OCI-LY7 (cell line): ENCODE measurements around the gene SPAG9. TPM values are rescaled to one million over a fixed set of nuclear protein-coding genes. Genes with fewer than 3 reads are reported as not detected.
A peak's percentile ranks its signal among the peaks of the same experiment; 100 is the strongest.
"Not testable (repeated sequence)": the region's sequence is repeated elsewhere in the genome, so short reads cannot be mapped to it uniquely, and the experiment has no call there.

Source experiments
- BruUV-seq: library from RNA; stranded (reverse); fragments of 400-500 nt; replicated peaks from 2 replicates; lab custom pipeline; 2021; lab: Mats Ljungman, UMichigan
- CTCF ChIA-PET: fragments of 300-600 bp; sonication (Branson Sonifier 250); formaldehyde crosslinking; loops from one replicate; lab custom pipeline; 2022; ENCODE audit warnings: antibody characterized with exemption; ENCODE audit not compliant: unreplicated experiment; lab: Charles Lee
- POLR2A ChIA-PET: fragments of 300-600 bp; sonication (Branson Sonifier 250); formaldehyde crosslinking; loops from one replicate; lab custom pipeline; 2022; ENCODE audit warnings: antibody characterized with exemption; lab: Charles Lee
- DNase-seq: peaks from one replicate; pipeline ENCODE4 v3.0.0-alpha.2; 2015; ENCODE audit warnings: low spot score
- H2AFZ ChIP-seq: fragments of 200-600 bp; sonication (generic), shearing (Covaris generic); 2 replicates; pipeline ENCODE4 v1.6.1; 2014; ENCODE audit warnings: mild to moderate bottlenecking, antibody characterized with exemption, low read length, moderate library complexity
- H3K27ac ChIP-seq: fragments of 200-600 bp; sonication (generic); 2 replicates; pipeline ENCODE4 v1.5.1; 2014; ENCODE audit warnings: mixed run types, low read depth, mild to moderate bottlenecking, moderate library complexity, low read length, inconsistent platforms; ENCODE audit not compliant: poor library complexity, severe bottlenecking
- H3K36me3 ChIP-seq: fragments of 200-600 bp; sonication (generic); 2 replicates; pipeline ENCODE4 v1.6.1; 2014; ENCODE audit warnings: mild to moderate bottlenecking, antibody characterized with exemption, low read length, moderate library complexity, mixed read lengths; ENCODE audit not compliant: insufficient read depth
- H3K4me1 ChIP-seq: fragments of 200-600 bp; sonication (generic); 2 replicates; pipeline ENCODE4 v1.5.1; 2014; ENCODE audit warnings: mild to moderate bottlenecking, low read length; ENCODE audit not compliant: insufficient read depth, poor library complexity, severe bottlenecking
- H3K4me2 ChIP-seq: fragments of 200-600 bp; sonication (generic); 2 replicates; pipeline ENCODE4 v1.6.1; 2014; ENCODE audit warnings: mild to moderate bottlenecking, low read length
- H3K4me3 ChIP-seq: fragments of 200-600 bp; sonication (generic); 2 replicates; pipeline ENCODE4 v1.5.1; 2014; ENCODE audit warnings: mild to moderate bottlenecking, low read depth, low read length; ENCODE audit not compliant: poor library complexity, severe bottlenecking
- H3K79me2 ChIP-seq: fragments of 200-600 bp; sonication (generic); 2 replicates; pipeline ENCODE4 v1.6.1; 2016; ENCODE audit warnings: low read depth, mild to moderate bottlenecking, low read length, moderate library complexity, mixed read lengths; ENCODE audit not compliant: insufficient read depth
- H3K9me2 ChIP-seq: fragments of 200-600 bp; sonication (generic); 2 replicates; pipeline ENCODE4 v1.6.1; 2016; ENCODE audit warnings: mild to moderate bottlenecking, low read length, mixed read lengths; ENCODE audit not compliant: insufficient read depth
- H3K9me3 ChIP-seq: fragments of 200-600 bp; sonication (generic); 2 replicates; pipeline ENCODE4 v1.6.1; 2014; ENCODE audit warnings: mild to moderate bottlenecking, mixed run types, low read length, mixed read lengths
- H4K20me1 ChIP-seq: fragments of 200-600 bp; sonication (generic); 2 replicates; pipeline ENCODE4 v1.6.1; 2014; ENCODE audit warnings: mild to moderate bottlenecking, antibody characterized with exemption, low read length, moderate library complexity, mixed read lengths; ENCODE audit not compliant: insufficient read depth
- CTCF ChIP-seq: fragments of 200-600 bp; sonication (generic); conservative IDR thresholded peaks from 2 replicates; pipeline ENCODE4 v1.5.1; 2014; ENCODE audit warnings: mild to moderate bottlenecking, antibody characterized with exemption, low read length, moderate library complexity, mixed read lengths
- EZH2phosphoT487 ChIP-seq: fragments of 200-600 bp; sonication (generic); IDR thresholded peaks from 2 replicates; pipeline ENCODE4 v1.6.1; 2018; ENCODE audit warnings: low read depth, borderline replicate concordance, mild to moderate bottlenecking, mixed run types, antibody characterized with exemption, low read length, moderate library complexity, mixed read lengths
- intact Hi-C: fragments of 100-400 bp; cut with micrococcal nuclease; formaldehyde crosslinking; loops from one replicate; pipeline ENCODE4 v1.10.0; 2022; ENCODE audit not compliant: unreplicated experiment
- total RNA-seq, 2 experiments: library from RNA; depleted of rRNA in 1 of 2; stranded (reverse); fragments of >200 nt in 1 of 2; shearing (Covaris generic) in 1 of 2; gene quantifications; 2 replicates each; pipeline ENCODE4 v1.2.3, GENCODE V29; 2014 to 2022

SPAG9 gene
- total RNA-seq, 2 experiments from 2014 or later: 75.5 to 78.9 TPM

GRCh38 chr17:51115179-51115578 is 5.5 kb downstream of the SPAG9 start:
- Histone ChIP-seq H3K4me2 (no peak overlapping the region), H3K9me2 (no peaks in the 10 kb centered on the region), H3K36me3 (peaks cover 35% of the 10 kb centered on the region), H3K4me1 (peaks cover 33% of the 10 kb centered on the region), H4K20me1 (peaks cover 26% of the 10 kb centered on the region), H3K9me3 (no peaks in the 10 kb centered on the region), H3K27ac (no peak overlapping the region), H3K79me2 (peaks cover 100% of the 10 kb centered on the region), H3K4me3 (no peak overlapping the region), H2AFZ (no peak overlapping the region)
- CTCF ChIA-PET: no interaction called here
- intact Hi-C loops: no loop called here
- no peak for TF ChIP-seq CTCF
- TF ChIP-seq EZH2phosphoT487: no peak
- BruUV-seq: no TSS peak
- no peak for DNase-seq
- POLR2A ChIA-PET: no interaction called here

DNA sequence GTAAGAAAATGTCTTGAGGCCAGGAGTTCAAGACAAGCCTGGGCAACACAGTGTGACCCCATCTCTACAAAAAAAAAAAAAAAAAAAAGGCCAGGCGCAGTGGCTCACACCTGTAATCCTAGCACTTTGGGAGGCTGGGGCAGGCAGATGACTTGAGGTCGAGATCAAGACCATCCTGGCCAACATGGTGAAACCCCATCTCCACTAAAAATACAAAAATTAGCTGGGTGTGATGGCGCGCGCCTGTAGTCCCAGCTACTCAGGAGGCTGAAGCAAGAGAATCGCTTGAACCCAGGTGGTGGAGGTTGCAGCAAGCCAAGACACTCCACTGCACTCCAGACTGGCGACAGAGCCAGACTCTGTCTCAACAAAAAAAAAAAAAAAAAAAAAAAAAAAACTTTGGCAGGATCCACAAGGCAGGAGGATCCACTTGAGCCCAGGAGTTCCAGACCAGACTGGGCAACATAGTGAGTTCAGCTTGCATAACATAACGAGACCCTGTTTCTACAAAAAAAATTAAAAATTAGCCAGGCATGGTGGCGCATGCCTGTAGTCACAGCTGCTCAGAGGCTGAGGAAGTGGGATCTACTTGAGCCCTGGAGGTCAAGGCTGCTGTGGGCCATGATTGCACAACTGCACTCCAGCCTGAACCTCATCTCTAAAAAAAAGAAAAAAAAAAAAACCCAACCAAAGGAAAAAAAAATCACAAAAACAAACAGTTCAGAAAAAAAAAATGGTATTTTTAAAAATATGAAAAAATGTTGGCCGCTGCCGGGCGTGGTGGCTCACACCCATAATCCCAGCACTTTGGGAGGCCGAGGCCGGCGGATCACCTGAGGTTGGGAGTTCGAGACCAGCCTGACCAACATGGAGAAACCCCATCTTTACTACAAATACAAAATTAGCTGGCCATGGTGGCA is 8.1 kb downstream of the SPAG9 start:
- H3K27ac ChIP-seq, H3K4me3 ChIP-seq, intact Hi-C loops, H2AFZ ChIP-seq, BruUV-seq, CTCF ChIA-PET, H3K9me2 ChIP-seq, H3K4me2 ChIP-seq, H4K20me1 ChIP-seq, H3K9me3 ChIP-seq: not testable (repeated sequence)
- DNase-seq: peak; percentile 41
- peaks cover 20% of the 10 kb centered on the region for H3K4me1 ChIP-seq
- peaks cover 99% of the 10 kb centered on the region for H3K79me2 ChIP-seq
- peaks cover 41% of the 10 kb centered on the region for H3K36me3 ChIP-seq
- POLR2A ChIA-PET: interaction anchor here (0.7 to 1.1 kb wide), 4 partner anchors 7 to 311 kb away, joined by 3 to 6 read pairs (median 4); no protein-coding TSS in a partner anchor

DNA sequence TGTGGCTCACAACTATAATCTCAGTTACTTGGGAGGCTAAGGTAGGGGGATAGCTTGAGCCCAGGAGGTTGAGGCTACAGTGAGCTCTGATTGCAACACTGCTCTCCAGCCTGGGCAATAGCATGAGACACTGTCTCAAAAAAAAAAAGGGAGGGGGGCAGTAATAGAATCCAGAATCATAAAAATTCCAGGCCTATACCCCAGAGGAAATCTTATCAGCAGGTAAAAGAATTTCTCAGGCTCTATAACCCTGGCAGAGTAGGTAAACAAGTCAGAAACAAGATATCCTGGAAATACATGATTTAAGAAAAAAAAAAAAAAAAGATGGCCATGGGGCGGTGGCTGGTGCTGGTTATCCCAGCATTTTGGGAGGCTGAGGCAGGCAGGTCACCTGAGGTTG is 12.9 kb downstream of the SPAG9 start:
- no peak overlapping the region for H3K4me3 ChIP-seq
- no peak overlapping the region for H2AFZ ChIP-seq
- peaks cover 35% of the 10 kb centered on the region for H3K36me3 ChIP-seq
- POLR2A ChIA-PET: interaction anchor here (0.8 to 0.9 kb wide), 2 partner anchors 11 to 53 kb away, joined by 3 read pairs; no protein-coding TSS in a partner anchor
- DNase-seq: no peak
- no peak overlapping the region for H3K4me2 ChIP-seq
- intact Hi-C loops: no loop called here
- peaks cover 4% of the 10 kb centered on the region for H3K4me1 ChIP-seq
- H3K79me2 ChIP-seq: peaks cover 92% of the 10 kb centered on the region
- no peaks in the 10 kb centered on the region for H3K9me3 ChIP-seq
- TF ChIP-seq CTCF (no peak), EZH2phosphoT487 (no peak)
- BruUV-seq: no TSS peak
- CTCF ChIA-PET: no interaction called here
- H4K20me1 ChIP-seq: no peaks in the 10 kb centered on the region
- no peaks in the 10 kb centered on the region for H3K9me2 ChIP-seq
- H3K27ac ChIP-seq: no peak overlapping the region
